ENCODE data around the gene CLASRP.

Gene CLASRP

DNA sequence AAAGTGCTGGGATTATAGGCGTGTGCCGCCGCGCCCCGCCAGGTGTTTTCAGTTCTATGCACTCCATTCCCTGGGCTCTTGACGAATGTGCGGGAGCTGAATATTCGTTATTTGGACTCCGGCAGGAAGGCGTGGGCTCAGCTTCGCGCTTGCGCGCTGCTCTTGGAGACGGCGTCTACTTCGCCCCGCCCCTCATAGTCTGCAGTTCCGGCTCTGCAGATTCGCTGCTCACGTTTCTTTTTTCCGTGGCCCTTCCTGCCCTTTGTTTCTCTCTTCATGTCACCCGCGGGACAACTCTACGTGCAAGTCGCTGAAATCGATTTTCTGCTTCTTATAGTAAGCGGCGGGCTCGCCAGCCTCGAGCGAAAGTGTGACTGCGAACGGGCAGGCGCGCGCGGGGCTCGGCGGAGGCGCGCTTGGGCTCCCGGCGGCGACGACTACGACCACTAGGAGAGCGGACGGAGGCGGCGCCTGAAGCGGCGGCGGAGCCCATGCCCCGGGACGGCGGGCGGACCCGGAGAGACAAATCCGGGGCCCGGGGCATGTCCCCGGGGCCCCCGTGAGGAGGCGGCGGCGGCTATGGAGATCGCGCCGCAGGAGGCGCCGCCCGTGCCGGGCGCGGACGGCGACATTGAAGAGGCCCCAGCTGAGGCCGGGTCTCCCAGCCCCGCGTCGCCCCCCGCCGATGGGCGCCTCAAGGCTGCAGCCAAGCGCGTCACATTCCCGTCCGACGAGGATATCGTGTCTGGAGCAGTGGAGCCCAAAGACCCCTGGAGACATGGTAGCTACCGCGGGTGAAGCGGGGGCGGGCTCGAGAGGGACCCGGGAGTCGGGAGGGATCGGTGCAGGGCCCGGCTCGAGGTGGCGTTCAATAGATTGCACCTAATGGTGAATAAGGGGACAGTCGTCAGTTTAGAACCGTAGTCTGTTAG, 54.2 kb downstream of the CLASRP start, which contains the start of gene PPP1R37:
Gene PPP1R37, plus strand, starts transcription at position 433 of the 932 bp plus-strand sequence. Its CDS starts 147 bp downstream, at position 580.
- Mint-ChIP-seq H3K9me3 (no peaks in the 10 kb centered on the region), H3K36me3 (ENCODE audit: low read depth) (peaks cover 24% of the 10 kb centered on the region)

DNA sequence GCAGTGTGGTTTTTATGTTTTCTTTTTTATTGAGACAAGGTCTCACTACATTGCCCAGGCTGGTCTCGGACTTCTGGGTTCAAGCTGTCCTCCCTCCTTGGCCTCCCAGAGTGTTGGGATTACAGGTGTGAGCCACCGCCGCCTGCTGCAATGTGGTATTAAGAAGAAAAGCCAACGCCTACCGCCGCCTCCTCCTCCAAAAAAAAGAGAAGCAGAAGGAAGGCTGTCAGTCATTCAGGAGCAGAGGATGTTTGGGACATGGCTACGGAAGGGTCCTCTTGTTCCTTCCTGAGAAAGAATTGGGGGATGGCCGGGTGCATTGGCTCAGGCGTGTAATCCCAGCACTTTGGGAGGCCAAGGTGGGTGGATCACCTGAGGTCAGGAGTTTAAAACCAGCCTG, 55.3 kb downstream of the CLASRP start:
- peaks cover 21% of the 10 kb centered on the region for H3K36me3 Mint-ChIP-seq (ENCODE audit: low read depth)
- peak overlapping the region; percentile 52 for H3K27ac Mint-ChIP-seq
- DNase-seq (ENCODE audit: low spot score): no peak
- peaks cover 37% of the 10 kb centered on the region for H3K4me1 Mint-ChIP-seq (ENCODE audit: low read depth)
- H3K9me3 Mint-ChIP-seq: no peaks in the 10 kb centered on the region
- no peaks in the 10 kb centered on the region for H3K27me3 Mint-ChIP-seq (ENCODE audit: low read depth)
- peak overlapping the region; percentile 84 for H3K4me3 Mint-ChIP-seq

More for the DNA sequence above, 54.2 kb downstream of the CLASRP start, which contains the start of gene PPP1R37:
- peak; percentile 93 for DNase-seq (ENCODE audit: low spot score)
- H3K4me3 Mint-ChIP-seq: peak within 1 kb of the TSS; percentile 84
- H3K4me1 Mint-ChIP-seq (ENCODE audit: low read depth): peaks cover 37% of the 10 kb centered on the region
- peak within 1 kb of the TSS; percentile 91 for H3K27ac Mint-ChIP-seq
- H3K27me3 Mint-ChIP-seq (ENCODE audit: low read depth): no peaks in the 10 kb centered on the region

GRCh38 chr19:45094707-45095106, 55.9 kb downstream of the CLASRP start:
- Mint-ChIP-seq H3K27ac (peak overlapping the region; percentile 49), H3K36me3 (ENCODE audit: low read depth) (peaks cover 20% of the 10 kb centered on the region), H3K4me1 (ENCODE audit: low read depth) (peaks cover 40% of the 10 kb centered on the region), H3K9me3 (no peaks in the 10 kb centered on the region), H3K27me3 (ENCODE audit: low read depth) (no peaks in the 10 kb centered on the region), H3K4me3 (peak overlapping the region; percentile 84)
- DNase-seq (ENCODE audit: low spot score): no peak

GRCh38 chr19:45095496-45096413, 56.9 kb downstream of the CLASRP start:
- Mint-ChIP-seq H3K36me3 (ENCODE audit: low read depth) (peaks cover 14% of the 10 kb centered on the region), H3K4me1 (ENCODE audit: low read depth) (peaks cover 40% of the 10 kb centered on the region), H3K4me3 (no peak overlapping the region), H3K27me3 (ENCODE audit: low read depth) (no peaks in the 10 kb centered on the region), H3K9me3 (no peaks in the 10 kb centered on the region), H3K27ac (peak overlapping the region; percentile 49)
- no peak for DNase-seq (ENCODE audit: low spot score)

GRCh38 chr19:45096700-45097099, 57.9 kb downstream of the CLASRP start:
- no peaks in the 10 kb centered on the region for H3K9me3 Mint-ChIP-seq
- no peak overlapping the region for H3K27ac Mint-ChIP-seq
- peaks cover 32% of the 10 kb centered on the region for H3K4me1 Mint-ChIP-seq (ENCODE audit: low read depth)
- H3K4me3 Mint-ChIP-seq: no peak overlapping the region
- no peaks in the 10 kb centered on the region for H3K27me3 Mint-ChIP-seq (ENCODE audit: low read depth)
- H3K36me3 Mint-ChIP-seq (ENCODE audit: low read depth): peaks cover 7% of the 10 kb centered on the region
- no peak for DNase-seq (ENCODE audit: low spot score)

GRCh38 chr19:45097450-45097775, 58.6 kb downstream of the CLASRP start:
- Mint-ChIP-seq H3K27ac (no peak overlapping the region), H3K4me3 (no peak overlapping the region), H3K9me3 (no peaks in the 10 kb centered on the region), H3K36me3 (ENCODE audit: low read depth) (peaks cover 5% of the 10 kb centered on the region), H3K4me1 (ENCODE audit: low read depth) (peaks cover 29% of the 10 kb centered on the region), H3K27me3 (ENCODE audit: low read depth) (no peaks in the 10 kb centered on the region)
- no peak for DNase-seq (ENCODE audit: low spot score)

DNA sequence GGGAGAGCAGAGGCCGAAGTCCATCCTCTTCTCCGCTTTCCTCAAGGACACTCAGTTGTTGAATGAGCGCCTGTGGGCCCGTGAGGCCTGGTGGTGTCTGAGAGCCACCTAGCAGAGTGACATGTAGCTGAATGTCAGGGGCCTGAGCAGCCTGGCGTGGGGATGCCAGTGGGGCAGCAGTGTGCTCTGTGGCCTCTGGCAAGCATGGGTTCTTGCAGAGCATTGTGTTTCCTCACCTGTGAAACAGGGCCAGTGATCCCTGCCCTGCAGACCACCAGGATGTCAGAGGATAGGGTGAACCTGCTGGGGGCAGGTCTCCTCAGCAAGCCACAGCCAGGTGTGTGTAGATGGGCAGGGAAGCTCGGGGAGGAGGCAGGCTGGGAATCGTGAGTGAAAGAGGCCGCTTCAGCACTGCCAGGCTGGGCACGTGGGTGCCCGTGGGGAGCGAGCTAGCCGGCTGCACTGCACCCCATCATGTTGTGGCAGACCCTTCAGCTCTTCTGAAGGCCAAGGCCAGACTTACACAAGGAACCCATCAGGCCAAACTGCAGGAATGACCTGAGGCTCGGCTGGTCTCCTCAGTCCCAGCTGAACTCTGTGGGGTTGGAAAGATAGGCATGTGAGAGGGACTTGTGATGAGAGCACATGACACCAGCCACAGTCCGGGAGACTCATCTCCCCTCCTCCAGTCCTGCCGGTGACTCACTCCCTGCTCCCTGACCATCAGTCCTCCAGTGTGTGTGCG, 59.1 kb downstream of the CLASRP start:
- Mint-ChIP-seq H3K9me3 (no peaks in the 10 kb centered on the region), H3K27me3 (ENCODE audit: low read depth) (no peaks in the 10 kb centered on the region), H3K4me3 (no peak overlapping the region), H3K27ac (no peak overlapping the region), H3K4me1 (ENCODE audit: low read depth) (peaks cover 30% of the 10 kb centered on the region), H3K36me3 (ENCODE audit: low read depth) (peaks cover 5% of the 10 kb centered on the region)
- DNase-seq (ENCODE audit: low spot score): no peak

GRCh38 chr19:45098521-45099466, 59.9 kb downstream of the CLASRP start:
- Mint-ChIP-seq H3K4me3 (no peak overlapping the region), H3K27ac (no peak overlapping the region), H3K9me3 (no peaks in the 10 kb centered on the region), H3K27me3 (ENCODE audit: low read depth) (no peaks in the 10 kb centered on the region), H3K36me3 (ENCODE audit: low read depth) (peaks cover 1% of the 10 kb centered on the region), H3K4me1 (ENCODE audit: low read depth) (peaks cover 30% of the 10 kb centered on the region)
- DNase-seq (ENCODE audit: low spot score): no peak

GRCh38 chr19:45099467-45100191, 60.8 kb downstream of the CLASRP start:
- H3K27ac Mint-ChIP-seq: no peak overlapping the region

DNA sequence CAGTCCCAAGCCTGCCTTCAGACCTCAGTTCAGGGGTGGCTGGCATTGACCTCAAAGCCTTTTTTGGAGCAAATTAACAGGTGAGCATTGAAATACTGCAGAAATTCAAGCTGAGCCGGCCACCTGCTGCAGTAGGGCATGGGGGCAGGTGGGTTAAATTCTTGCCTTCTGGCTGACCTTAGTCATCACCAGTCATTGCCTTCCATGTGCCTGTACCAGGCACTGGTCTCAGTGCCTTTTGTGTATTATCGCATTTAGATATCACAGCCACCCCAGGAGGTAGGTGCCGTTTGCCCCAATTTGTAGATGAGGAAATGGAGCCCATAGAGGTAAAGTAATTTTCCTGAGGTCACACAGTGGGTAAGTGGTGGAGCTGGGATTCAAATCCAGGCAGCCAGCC, 61.4 kb downstream of the CLASRP start:
- Mint-ChIP-seq H3K27me3 (ENCODE audit: low read depth) (no peaks in the 10 kb centered on the region), H3K27ac (no peak overlapping the region), H3K36me3 (ENCODE audit: low read depth) (no peaks in the 10 kb centered on the region), H3K9me3 (no peaks in the 10 kb centered on the region), H3K4me3 (no peak overlapping the region), H3K4me1 (ENCODE audit: low read depth) (peaks cover 30% of the 10 kb centered on the region)
- DNase-seq (ENCODE audit: low spot score): no peak

More at GRCh38 chr19:45099467-45100191, 60.8 kb downstream of the CLASRP start:
- peaks cover 30% of the 10 kb centered on the region for H3K4me1 Mint-ChIP-seq (ENCODE audit: low read depth)
- no peak for DNase-seq (ENCODE audit: low spot score)
- H3K4me3 Mint-ChIP-seq: no peak overlapping the region
- no peaks in the 10 kb centered on the region for H3K27me3 Mint-ChIP-seq (ENCODE audit: low read depth)
- H3K36me3 Mint-ChIP-seq (ENCODE audit: low read depth): no peaks in the 10 kb centered on the region
- no peaks in the 10 kb centered on the region for H3K9me3 Mint-ChIP-seq

- Mint-ChIP-seq H3K4me3 (no peak overlapping the region), H3K27me3 (ENCODE audit: low read depth) (no peaks in the 10 kb centered on the region), H3K9me3 (no peaks in the 10 kb centered on the region), H3K36me3 (ENCODE audit: low read depth) (no peaks in the 10 kb centered on the region), H3K4me1 (ENCODE audit: low read depth) (peaks cover 30% of the 10 kb centered on the region), H3K27ac (no peak overlapping the region)
- no peak for DNase-seq (ENCODE audit: low spot score)
These were observed 62.0 kb downstream of the CLASRP start for GRCh38 chr19:45100846-45101252.

- H3K9me3 Mint-ChIP-seq: no peaks in the 10 kb centered on the region
- H3K27me3 Mint-ChIP-seq (ENCODE audit: low read depth): no peaks in the 10 kb centered on the region
- H3K4me1 Mint-ChIP-seq (ENCODE audit: low read depth): peaks cover 24% of the 10 kb centered on the region
- no peaks in the 10 kb centered on the region for H3K36me3 Mint-ChIP-seq (ENCODE audit: low read depth)
- no peak overlapping the region for H3K27ac Mint-ChIP-seq
- DNase-seq (ENCODE audit: low spot score): no peak
- no peak overlapping the region for H3K4me3 Mint-ChIP-seq
These were observed 63.0 kb downstream of the CLASRP start for GRCh38 chr19:45101806-45102205.
